ENCODE measurements around the gene EGLN3. TPM values are rescaled to one million over a fixed set of nuclear protein-coding genes. Genes with fewer than 3 reads are reported as not detected.

EGLN3 gene
- total and polyA plus RNA-seq, 8 donors = 13.9 to 71.2 (median 26.6) TPM

GRCh38 chr14:33925946-33926345 lies 24.9 kb downstream of the EGLN3 start:
- intact Hi-C loops (cut with DNase I; ENCODE audit: low total_unique reads) = no loop called here
- Histone ChIP-seq H3K36me3 (peaks cover 10 to 62% (median 52%) of the 10 kb centered on the region in 4 donors), H3K27ac (no peak overlapping the region), H3K27me3 (no peaks in the 10 kb centered on the region), H3K4me3 (no peak overlapping the region), H3K4me1 (peaks cover 0 to 6% (median 2%) of the 10 kb centered on the region in 4 donors), H3K9me3 (no peaks in the 10 kb centered on the region)
- no peak for TF ChIP-seq EP300 (IDR thresholded peaks at IDR 0.05)
- no peak for TF ChIP-seq POLR2A (IDR thresholded peaks at IDR 0.05)
- no peak for TF ChIP-seq POLR2AphosphoS5 (IDR thresholded peaks at IDR 0.05)
- no peak for TF ChIP-seq CTCF (IDR thresholded peaks at IDR 0.05)
- no peak for DNase-seq

- no peak overlapping the region for H3K4me3 ChIP-seq
- H3K4me1 ChIP-seq = no peaks in the 10 kb centered on the region
- 86 to 91% (median 87%) methylated on average over 3 of the region's 3 CpGs for WGBS, 5 donors
- no peak for DNase-seq
- H3K27ac ChIP-seq = no peak overlapping the region
- intact Hi-C loops (cut with DNase I; ENCODE audit: low total_unique reads) = no loop called here
- H3K36me3 ChIP-seq = peaks cover 10 to 62% (median 52%) of the 10 kb centered on the region in 4 donors
- H3K9me3 ChIP-seq = no peaks in the 10 kb centered on the region
- no peaks in the 10 kb centered on the region for H3K27me3 ChIP-seq
- TF ChIP-seq EP300 (IDR thresholded peaks at IDR 0.05) (no peak), CTCF (IDR thresholded peaks at IDR 0.05) (no peak), POLR2AphosphoS5 (IDR thresholded peaks at IDR 0.05) (no peak), POLR2A (IDR thresholded peaks at IDR 0.05) (no peak)
Measured at GRCh38 chr14:33925235-33925634, 25.6 kb downstream of the EGLN3 start.

- Histone ChIP-seq H3K4me3 (no peak overlapping the region), H3K9me3 (no peaks in the 10 kb centered on the region), H3K27ac (no peak overlapping the region), H3K4me1 (no peaks in the 10 kb centered on the region), H3K36me3 (peaks cover 10 to 60% (median 49%) of the 10 kb centered on the region in 4 donors), H3K27me3 (no peaks in the 10 kb centered on the region)
- TF ChIP-seq POLR2A (IDR thresholded peaks at IDR 0.05) = no peak
- no peak for TF ChIP-seq EP300 (IDR thresholded peaks at IDR 0.05)
- intact Hi-C loops (cut with DNase I; ENCODE audit: low total_unique reads) = no loop called here
- DNase-seq = no peak
- WGBS, 5 donors = 81 to 95% (median 89%) methylated on average over 3 of the region's 3 CpGs
Measured at GRCh38 chr14:33924566-33925100, 26.2 kb downstream of the EGLN3 start.

GRCh38 chr14:33922125-33922524 lies 28.7 kb downstream of the EGLN3 start:
- Histone ChIP-seq H3K27ac (no peak overlapping the region), H3K4me3 (no peak overlapping the region), H3K9me3 (no peaks in the 10 kb centered on the region), H3K4me1 (peaks cover 9 to 10% (median 9%) of the 10 kb centered on the region in 4 donors), H3K27me3 (no peaks in the 10 kb centered on the region), H3K36me3 (peaks cover 10 to 35% (median 25%) of the 10 kb centered on the region in 4 donors)
- WGBS, 5 donors = 82 to 92% (median 83%) methylated on average over 4 of the region's 4 CpGs
- no peak for TF ChIP-seq POLR2AphosphoS5 (IDR thresholded peaks at IDR 0.05)
- no peak for TF ChIP-seq EP300 (IDR thresholded peaks at IDR 0.05)
- TF ChIP-seq POLR2A (IDR thresholded peaks at IDR 0.05) = no peak
- TF ChIP-seq CTCF (IDR thresholded peaks at IDR 0.05) = no peak
- DNase-seq = no peak
- intact Hi-C loops (cut with DNase I; ENCODE audit: low total_unique reads) = no loop called here

- WGBS, 5 donors = 86 to 95% (median 89%) methylated on average over 3 of the region's 3 CpGs
- peaks cover 13 to 22% (median 20%) of the 10 kb centered on the region in 4 donors for H3K4me1 ChIP-seq
Measured at GRCh38 chr14:33918256-33918655, 32.6 kb downstream of the EGLN3 start.

More at GRCh38 chr14:33918256-33918655, 32.6 kb downstream of the EGLN3 start:
- Histone ChIP-seq H3K4me3 (no peak overlapping the region), H3K36me3 (peaks cover 0 to 15% (median 5%) of the 10 kb centered on the region in 4 donors), H3K9me3 (no peaks in the 10 kb centered on the region), H3K27me3 (no peaks in the 10 kb centered on the region), H3K27ac (no peak overlapping the region)
- DNase-seq = no peak
- intact Hi-C loops (cut with DNase I; ENCODE audit: low total_unique reads) = no loop called here
- TF ChIP-seq EP300 (IDR thresholded peaks at IDR 0.05) (no peak), CTCF (IDR thresholded peaks at IDR 0.05) (no peak), POLR2A (IDR thresholded peaks at IDR 0.05) (no peak), POLR2AphosphoS5 (IDR thresholded peaks at IDR 0.05) (no peak)
